ENCODE data around the gene ZFHX3.

Gene ZFHX3

GRCh38 chr16:72814226-72814625 lies 233.7 kb downstream of the ZFHX3 start:
- no peak for DNase-seq

GRCh38 chr16:72812672-72813071 lies 235.3 kb downstream of the ZFHX3 start:
- DNase-seq, result no peak

- DNase-seq, result no peak
These were observed 236.1 kb downstream of the ZFHX3 start for GRCh38 chr16:72811876-72812275.

- no peak for DNase-seq
These were observed 236.7 kb downstream of the ZFHX3 start for GRCh38 chr16:72811188-72811720.

GRCh38 chr16:72810480-72810879 lies 237.4 kb downstream of the ZFHX3 start:
- no peak for DNase-seq

- DNase-seq, result no peak
These were observed 238.5 kb downstream of the ZFHX3 start for GRCh38 chr16:72809446-72809845.

GRCh38 chr16:72808754-72809153 lies 239.2 kb downstream of the ZFHX3 start:
- no peak for DNase-seq

GRCh38 chr16:72807245-72807644 lies 240.7 kb downstream of the ZFHX3 start:
- DNase-seq, result no peak

GRCh38 chr16:72805486-72805885 lies 242.4 kb downstream of the ZFHX3 start:
- DNase-seq, result no peak

GRCh38 chr16:72800524-72801161 lies 247.3 kb downstream of the ZFHX3 start:
- no peak for DNase-seq

GRCh38 chr16:72798264-72798663 lies 249.7 kb downstream of the ZFHX3 start:
- DNase-seq, result no peak

- DNase-seq, result no peak
These were observed 250.3 kb downstream of the ZFHX3 start for GRCh38 chr16:72797621-72798020.

GRCh38 chr16:72796222-72796621 lies 251.7 kb downstream of the ZFHX3 start:
- no peak for DNase-seq

- no peak for DNase-seq
These were observed 252.9 kb downstream of the ZFHX3 start for GRCh38 chr16:72794986-72795385.

- DNase-seq, result no peak
These were observed 253.6 kb downstream of the ZFHX3 start for GRCh38 chr16:72794319-72794718.

GRCh38 chr16:72793716-72794115 lies 254.2 kb downstream of the ZFHX3 start:
- no peak for DNase-seq

GRCh38 chr16:72793017-72793416 lies 254.9 kb downstream of the ZFHX3 start:
- DNase-seq, result no peak

- no peak for DNase-seq
These were observed 256.1 kb downstream of the ZFHX3 start for GRCh38 chr16:72791786-72792185.

- DNase-seq, result no peak
These were observed 258.0 kb downstream of the ZFHX3 start for GRCh38 chr16:72789921-72790320.

- DNase-seq, result no peak
These were observed 258.5 kb downstream of the ZFHX3 start for GRCh38 chr16:72789465-72789864.

- no peak for DNase-seq
These were observed 259.6 kb downstream of the ZFHX3 start for GRCh38 chr16:72788269-72788809.

- DNase-seq, result peak; percentile 45
These were observed 260.2 kb downstream of the ZFHX3 start for GRCh38 chr16:72787514-72788268.

GRCh38 chr16:72787130-72787513 lies 260.8 kb downstream of the ZFHX3 start:
- no peak for DNase-seq

- no peak for DNase-seq
These were observed 261.3 kb downstream of the ZFHX3 start for GRCh38 chr16:72786606-72787005.

Measured in activated CD4-positive, alpha-beta T cell treated with anti-CD3 and anti-CD28 coated beads for 1 hour (primary cell).